ENCODE data around the gene DNM2. TPM values are rescaled to one million over a fixed set of nuclear protein-coding genes. Genes with fewer than 3 reads are reported as not detected.
A peak's percentile ranks its signal among the peaks of the same experiment; 100 is the strongest.

Gene DNM2
- total RNA-seq, 1 donor from 2014 or later: 280 TPM

DNA sequence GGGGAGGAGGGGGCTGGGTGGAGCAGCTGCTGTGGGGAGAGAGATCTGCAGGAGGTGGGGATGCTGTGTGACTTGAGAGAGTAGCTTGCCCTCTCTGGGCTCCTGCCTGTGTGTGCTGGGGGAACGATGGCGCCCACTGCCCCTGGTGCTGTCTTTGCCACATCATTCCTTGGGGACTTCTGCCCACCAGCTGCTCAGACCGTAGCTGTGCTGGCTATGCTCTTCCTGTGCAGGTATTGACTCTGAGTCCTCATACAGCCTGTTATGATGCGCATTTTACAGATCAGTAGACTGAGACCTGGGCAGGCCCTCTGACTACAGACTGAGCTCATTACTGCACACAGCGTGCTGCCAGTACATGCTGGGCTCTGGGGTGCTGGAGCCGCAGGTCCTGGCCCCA, 51.1 kb downstream of the DNM2 start:
- no peak for ATAC-seq
- H3K36me3 ChIP-seq: peaks cover 17% of the 10 kb centered on the region
- no peaks in the 10 kb centered on the region for H3K9me3 ChIP-seq
- no peak overlapping the region for H3K4me3 ChIP-seq
- intact Hi-C loops (cut with DNase I): no loop called here
- no peak for DNase-seq
- H3K27me3 ChIP-seq: no peaks in the 10 kb centered on the region
- H3K27ac ChIP-seq: peak overlapping the region; percentile 55
- TF ChIP-seq, protein P1, sequence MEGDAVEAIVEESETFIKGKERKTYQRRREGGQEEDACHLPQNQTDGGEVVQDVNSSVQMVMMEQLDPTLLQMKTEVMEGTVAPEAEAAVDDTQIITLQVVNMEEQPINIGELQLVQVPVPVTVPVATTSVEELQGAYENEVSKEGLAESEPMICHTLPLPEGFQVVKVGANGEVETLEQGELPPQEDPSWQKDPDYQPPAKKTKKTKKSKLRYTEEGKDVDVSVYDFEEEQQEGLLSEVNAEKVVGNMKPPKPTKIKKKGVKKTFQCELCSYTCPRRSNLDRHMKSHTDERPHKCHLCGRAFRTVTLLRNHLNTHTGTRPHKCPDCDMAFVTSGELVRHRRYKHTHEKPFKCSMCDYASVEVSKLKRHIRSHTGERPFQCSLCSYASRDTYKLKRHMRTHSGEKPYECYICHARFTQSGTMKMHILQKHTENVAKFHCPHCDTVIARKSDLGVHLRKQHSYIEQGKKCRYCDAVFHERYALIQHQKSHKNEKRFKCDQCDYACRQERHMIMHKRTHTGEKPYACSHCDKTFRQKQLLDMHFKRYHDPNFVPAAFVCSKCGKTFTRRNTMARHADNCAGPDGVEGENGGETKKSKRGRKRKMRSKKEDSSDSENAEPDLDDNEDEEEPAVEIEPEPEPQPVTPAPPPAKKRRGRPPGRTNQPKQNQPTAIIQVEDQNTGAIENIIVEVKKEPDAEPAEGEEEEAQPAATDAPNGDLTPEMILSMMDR (IDR thresholded peaks at IDR 0.05): no peak
- peaks cover 52% of the 10 kb centered on the region for H3K4me1 ChIP-seq

DNA sequence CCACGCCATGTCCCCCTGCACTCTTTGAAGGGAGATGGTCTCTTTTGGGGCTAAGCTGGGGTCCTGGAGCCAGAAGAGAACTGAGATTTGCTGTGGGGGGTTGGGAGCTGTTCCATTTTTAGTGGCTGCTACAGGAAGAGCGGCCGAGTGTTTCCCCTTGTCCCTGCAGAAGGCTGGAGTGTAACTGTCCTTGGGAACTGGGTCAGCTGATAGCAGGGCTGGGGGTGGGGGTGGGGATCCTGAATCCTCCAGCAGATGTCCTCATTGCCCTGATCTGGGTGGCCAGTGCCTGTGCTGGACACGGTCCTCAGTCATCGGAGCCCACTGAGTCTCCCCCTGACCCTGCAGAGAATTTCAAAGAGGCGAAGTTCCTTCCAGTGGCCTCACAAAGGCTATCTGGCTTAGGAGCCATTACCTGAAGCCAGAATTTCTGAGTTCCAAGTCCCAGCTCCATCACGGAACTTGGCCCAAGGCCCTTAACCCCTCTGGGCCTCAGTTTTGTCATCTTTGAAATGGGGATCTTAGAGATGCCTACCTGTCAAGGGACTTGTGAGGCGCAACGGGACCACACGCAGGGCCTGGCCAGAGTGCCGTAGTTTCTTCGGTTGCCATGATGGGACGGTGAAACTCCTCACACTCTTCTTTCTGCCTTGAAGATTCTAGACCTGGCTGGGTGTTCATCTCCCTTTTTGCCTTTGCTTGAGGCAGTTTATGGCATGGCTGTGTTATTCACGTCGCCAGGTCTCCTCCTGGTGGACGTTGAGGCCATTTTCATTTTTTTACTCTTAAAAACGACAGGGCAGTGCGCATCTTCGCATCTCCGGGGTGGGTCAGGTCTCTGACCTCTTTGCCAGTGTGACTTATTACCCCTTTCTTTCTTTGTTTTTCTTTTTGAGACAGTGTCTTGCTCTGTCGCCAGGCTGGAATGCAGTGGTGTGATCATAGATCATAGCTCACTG, 51.9 kb downstream of the DNM2 start:
- intact Hi-C loops (cut with DNase I): loop anchor here (10.0 kb wide), 1 partner anchor 55 kb away; the partner anchor contains the start of gene DNM2
- H3K27ac ChIP-seq: peak overlapping the region; percentile 55
- peaks cover 52% of the 10 kb centered on the region for H3K4me1 ChIP-seq
- peaks cover 26% of the 10 kb centered on the region for H3K36me3 ChIP-seq
- TF ChIP-seq, protein P1 (IDR thresholded peaks at IDR 0.05): peak; percentile 24
- DNase-seq: no peak
- no peak overlapping the region for H3K4me3 ChIP-seq
- peak; percentile 64 for ATAC-seq
- H3K9me3 ChIP-seq: no peaks in the 10 kb centered on the region
- H3K27me3 ChIP-seq: no peaks in the 10 kb centered on the region

- DNase-seq: no peak
- H3K9me3 ChIP-seq: no peaks in the 10 kb centered on the region
- no peak overlapping the region for H3K27ac ChIP-seq
- no peak for ATAC-seq
- no peak overlapping the region for H3K4me3 ChIP-seq
- peaks cover 18% of the 10 kb centered on the region for H3K4me1 ChIP-seq
- TF ChIP-seq, protein P1 (IDR thresholded peaks at IDR 0.05): no peak
- H3K27me3 ChIP-seq: no peaks in the 10 kb centered on the region
- intact Hi-C loops (cut with DNase I): loop anchor here (10.0 kb wide), 1 partner anchor 59 kb away; the partner anchor contains the start of gene DNM2
- H3K36me3 ChIP-seq: peaks cover 67% of the 10 kb centered on the region
These were observed 56.1 kb downstream of the DNM2 start for GRCh38 chr19:10773969-10774368.

GRCh38 chr19:10774893-10775292, 57.0 kb downstream of the DNM2 start:
- Histone ChIP-seq H3K9me3 (no peaks in the 10 kb centered on the region), H3K4me1 (peaks cover 15% of the 10 kb centered on the region), H3K27me3 (no peaks in the 10 kb centered on the region), H3K27ac (no peak overlapping the region), H3K36me3 (peaks cover 77% of the 10 kb centered on the region), H3K4me3 (no peak overlapping the region)
- intact Hi-C loops (cut with DNase I): loop anchor here (10.0 kb wide), 1 partner anchor 60 kb away; the partner anchor contains the start of gene DNM2
- no peak for DNase-seq
- ATAC-seq: no peak
- TF ChIP-seq, protein P1 (IDR thresholded peaks at IDR 0.05): no peak

- Histone ChIP-seq H3K27me3 (no peaks in the 10 kb centered on the region), H3K4me3 (no peak overlapping the region), H3K9me3 (no peaks in the 10 kb centered on the region), H3K4me1 (peaks cover 12% of the 10 kb centered on the region), H3K36me3 (peaks cover 95% of the 10 kb centered on the region), H3K27ac (no peak overlapping the region)
- TF ChIP-seq, protein P1 (IDR thresholded peaks at IDR 0.05): no peak
- ATAC-seq: no peak
- DNase-seq: no peak
- intact Hi-C loops (cut with DNase I): loop anchor here (10.0 kb wide), 1 partner anchor 62 kb away; the partner anchor contains the start of gene DNM2
These were observed 59.2 kb downstream of the DNM2 start for GRCh38 chr19:10776900-10777650.
